GM06990 (cell line): ENCODE results near the gene FAM118B.
A peak's percentile ranks its signal among the peaks of the same experiment; 100 is the strongest.

Experiments used
- DNase-seq: peaks from one replicate; pipeline ENCODE4 v3.0.0-alpha.2; 2011; ENCODE audit not compliant: insufficient read length; ENCODE audit errors: extremely low read depth
- H3K27me3 ChIP-seq: replicated peaks from 2 replicates; pipeline ENCODE4 v1.6.0; 2011; ENCODE audit warnings: low read length; ENCODE audit not compliant: control insufficient read depth, insufficient read depth
- H3K36me3 ChIP-seq: 2 replicates; pipeline ENCODE4 v1.5.1; 2011; ENCODE audit warnings: low read length; ENCODE audit not compliant: control insufficient read depth, insufficient read depth
- H3K4me3 ChIP-seq: replicated peaks from 2 replicates; pipeline ENCODE4 v1.5.1; 2011; ENCODE audit warnings: low read depth, mild to moderate bottlenecking, control low read depth, low read length
- CTCF ChIP-seq: IDR thresholded peaks from 2 replicates; pipeline ENCODE4 v1.5.1; 2011; ENCODE audit warnings: low read length, control low read depth, mild to moderate bottlenecking, inconsistent platforms; ENCODE audit not compliant: insufficient read depth, poor library complexity, severe bottlenecking

The FAM118B gene

GRCh38 chr11:126310992-126311310, 99.4 kb downstream of the FAM118B start:
- no peaks in the 10 kb centered on the region for H3K27me3 ChIP-seq
- no peak for TF ChIP-seq CTCF
- no peak overlapping the region for H3K4me3 ChIP-seq
- peaks cover 3% of the 10 kb centered on the region; the same call in 1 of the 2 replicates for H3K36me3 ChIP-seq
- no peak for DNase-seq

DNA sequence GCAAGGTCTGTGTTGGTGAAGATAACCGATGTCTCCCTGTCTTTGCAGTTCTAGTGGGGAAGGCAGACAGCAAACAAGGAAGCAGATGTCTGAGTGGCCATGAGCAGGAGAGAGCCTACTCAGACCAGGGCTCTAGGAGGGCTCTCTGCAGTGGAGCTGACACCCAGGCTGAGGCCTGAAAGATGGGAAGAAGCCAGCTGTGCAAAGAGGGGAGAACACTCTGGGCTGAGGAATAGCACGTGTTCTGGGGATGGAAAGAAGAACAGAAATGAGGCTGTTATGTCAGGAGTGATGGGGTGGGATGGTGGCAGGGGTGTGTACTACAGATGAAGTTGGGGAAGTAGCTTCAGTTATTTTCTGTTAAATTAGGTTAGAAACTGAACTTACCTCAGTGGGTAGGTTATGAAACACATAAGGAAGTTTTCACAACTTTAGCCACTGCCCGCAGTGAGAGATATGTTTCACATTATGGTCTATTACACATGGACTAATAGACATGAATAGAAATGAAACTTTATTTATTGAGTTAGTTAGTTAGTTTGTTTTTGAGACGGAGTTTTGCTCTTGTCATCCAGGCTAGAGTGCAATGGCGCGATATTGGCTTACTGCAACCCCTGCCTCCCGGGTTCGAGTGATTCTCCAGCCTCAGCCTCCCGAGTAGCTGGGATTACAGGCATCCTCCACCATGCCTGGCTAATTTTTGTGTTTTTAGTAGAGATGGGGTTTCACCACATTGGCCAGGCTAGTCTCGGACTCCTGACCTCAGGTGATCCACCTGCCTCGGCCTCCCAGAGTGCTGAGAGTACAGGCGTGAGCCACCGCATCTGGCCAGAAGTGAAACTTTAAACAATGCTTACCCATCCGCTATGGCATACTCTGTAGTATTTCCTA, 100.1 kb downstream of the FAM118B start:
- H3K4me3 ChIP-seq: no peak overlapping the region
- H3K27me3 ChIP-seq: no peaks in the 10 kb centered on the region
- peak; percentile 66 for DNase-seq
- peaks cover 2% of the 10 kb centered on the region; the same call in 1 of the 2 replicates for H3K36me3 ChIP-seq
- no peak for TF ChIP-seq CTCF
